Loucy (cell line): ENCODE data around the gene OR13A1.

Experiments used
- H2AFZ ChIP-seq: fragments of 200-600 bp; sonication (generic); 2 replicates; pipeline ENCODE4 v1.6.0; 2016; ENCODE audit warnings: antibody characterized with exemption, mild to moderate bottlenecking, low read length, moderate library complexity
- H3F3A ChIP-seq: fragments of 200-600 bp; 2 replicates; pipeline ENCODE4 v1.6.0; 2016; ENCODE audit warnings: antibody characterized with exemption, low read depth, mild to moderate bottlenecking
- H3K27me3 ChIP-seq: fragments of 200-600 bp; sonication (generic); 2 replicates; pipeline ENCODE4 v1.6.1; 2014; ENCODE audit warnings: low read length, mild to moderate bottlenecking; ENCODE audit not compliant: insufficient read depth, poor library complexity, severe bottlenecking
- H3K36me3 ChIP-seq: fragments of 200-600 bp; sonication (generic); 2 replicates; pipeline ENCODE4 v1.6.1; 2016; ENCODE audit warnings: low read length; ENCODE audit not compliant: insufficient read depth
- H3K4me1 ChIP-seq: fragments of 200-600 bp; sonication (generic); 2 replicates; pipeline ENCODE4 v1.5.1; 2014; ENCODE audit warnings: low read length, mild to moderate bottlenecking; ENCODE audit not compliant: insufficient read depth, poor library complexity, severe bottlenecking
- H3K4me2 ChIP-seq: fragments of 200-600 bp; sonication (generic); 2 replicates; pipeline ENCODE4 v1.6.0; 2014; ENCODE audit warnings: antibody characterized with exemption, low read length, low read depth, mild to moderate bottlenecking; ENCODE audit not compliant: poor library complexity, severe bottlenecking
- H3K4me3 ChIP-seq: fragments of 200-600 bp; sonication (generic); 2 replicates; pipeline ENCODE4 v1.5.1; 2014; ENCODE audit warnings: low read length, mild to moderate bottlenecking, mixed read lengths; ENCODE audit not compliant: poor library complexity, severe bottlenecking
- H3K79me2 ChIP-seq: fragments of 200-600 bp; sonication (generic); 2 replicates; pipeline ENCODE4 v1.6.1; 2014; ENCODE audit warnings: low read length; ENCODE audit not compliant: insufficient read depth
- H3K9ac ChIP-seq: fragments of 200-600 bp; sonication (generic); 2 replicates; pipeline ENCODE4 v1.6.0; 2014; ENCODE audit warnings: mild to moderate bottlenecking, low read depth, low read length, moderate library complexity; ENCODE audit not compliant: poor library complexity, severe bottlenecking
- H3K9me2 ChIP-seq: fragments of 200-600 bp; sonication (generic); replicated peaks from 2 replicates; pipeline ENCODE4 v1.6.1; 2016; ENCODE audit warnings: low read depth, low read length, mixed read lengths
- H3K9me3 ChIP-seq: fragments of 200-600 bp; sonication (generic); 2 replicates; pipeline ENCODE4 v1.6.1; 2014; ENCODE audit warnings: mild to moderate bottlenecking, antibody characterized with exemption, low read length, low read depth; ENCODE audit not compliant: insufficient read depth
- H4K20me1 ChIP-seq: fragments of 200-600 bp; sonication (generic); 2 replicates; pipeline ENCODE4 v1.6.0; 2014; ENCODE audit warnings: antibody characterized with exemption, low read length, mild to moderate bottlenecking; ENCODE audit not compliant: insufficient read depth, poor library complexity, severe bottlenecking
- CTCF ChIP-seq: fragments of 200-600 bp; sonication (generic); conservative IDR thresholded peaks from 2 replicates; pipeline ENCODE4 v1.5.1; 2014; ENCODE audit warnings: mild to moderate bottlenecking, antibody characterized with exemption, low read length
- EZH2phosphoT487 ChIP-seq: fragments of 200-600 bp; IDR thresholded peaks from 2 replicates; pipeline ENCODE4 v1.6.1; 2018; ENCODE audit warnings: antibody characterized with exemption, mild to moderate bottlenecking, moderate library complexity, borderline replicate concordance

The OR13A1 gene

DNA sequence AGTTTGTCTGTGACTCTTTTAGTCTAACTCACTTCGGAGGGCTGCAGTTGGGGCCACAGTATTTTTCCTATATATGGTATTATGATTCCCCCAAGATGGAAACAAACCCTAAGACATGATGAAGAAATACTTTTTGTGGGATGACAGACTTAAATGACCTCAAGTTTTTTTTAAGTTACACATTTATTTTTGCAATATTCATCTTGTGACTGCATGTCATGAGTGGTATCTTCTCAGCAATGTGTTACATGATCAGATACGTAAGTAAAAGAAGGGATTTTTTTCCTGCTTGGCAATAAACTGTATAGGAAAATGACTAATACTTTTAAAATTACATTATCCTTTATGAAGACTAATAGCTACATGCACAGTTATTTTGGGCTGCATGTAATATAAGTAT, 57.8 kb downstream of the OR13A1 start:
- no peak overlapping the region for H2AFZ ChIP-seq
- H3K4me2 ChIP-seq: no peak overlapping the region
- no peak overlapping the region for H3K9ac ChIP-seq
- H3K79me2 ChIP-seq: no peaks in the 10 kb centered on the region
- H3K4me1 ChIP-seq: no peaks in the 10 kb centered on the region
- H3K36me3 ChIP-seq: no peaks in the 10 kb centered on the region
- no peaks in the 10 kb centered on the region for H3K9me3 ChIP-seq
- H3K4me3 ChIP-seq: no peak overlapping the region
- H4K20me1 ChIP-seq: no peaks in the 10 kb centered on the region
- no peaks in the 10 kb centered on the region for H3F3A ChIP-seq
- H3K9me2 ChIP-seq: no peaks in the 10 kb centered on the region
- H3K27me3 ChIP-seq: no peaks in the 10 kb centered on the region
- TF ChIP-seq EZH2phosphoT487 (no peak), CTCF (no peak)

GRCh38 chr10:45256246-45256645, 59.2 kb downstream of the OR13A1 start:
- no peak overlapping the region for H3K4me2 ChIP-seq

DNA sequence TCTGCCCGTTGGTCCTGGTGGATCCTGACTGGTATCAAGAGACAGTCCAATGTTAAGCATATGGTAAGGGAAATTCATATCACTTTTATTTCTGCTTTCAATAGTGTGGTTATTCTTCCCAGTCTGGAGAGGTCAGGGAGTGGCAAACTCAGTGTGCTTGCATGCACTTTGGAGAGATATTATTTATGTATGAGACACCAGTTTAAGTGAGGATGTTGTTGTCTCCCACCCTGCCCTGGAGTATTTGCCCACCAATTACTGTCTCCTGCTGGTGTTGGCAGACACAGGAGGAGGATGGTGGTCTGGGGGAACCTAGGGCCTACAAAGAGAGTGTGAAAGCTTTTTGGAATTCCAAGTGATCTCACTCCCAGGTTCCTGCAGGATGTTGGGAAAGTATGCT, 59.7 kb downstream of the OR13A1 start:
- H3K9me2 ChIP-seq: no peaks in the 10 kb centered on the region
- no peak overlapping the region for H2AFZ ChIP-seq
- no peaks in the 10 kb centered on the region for H3K27me3 ChIP-seq

More at GRCh38 chr10:45256246-45256645, 59.2 kb downstream of the OR13A1 start:
- H3K9me2 ChIP-seq: no peaks in the 10 kb centered on the region
- H3K4me1 ChIP-seq: no peaks in the 10 kb centered on the region
- TF ChIP-seq EZH2phosphoT487 (no peak), CTCF (no peak)
- no peak overlapping the region for H2AFZ ChIP-seq
- no peak overlapping the region for H3K4me3 ChIP-seq
- H3F3A ChIP-seq: no peaks in the 10 kb centered on the region
- H3K27me3 ChIP-seq: no peaks in the 10 kb centered on the region
- H3K36me3 ChIP-seq: no peaks in the 10 kb centered on the region
- H3K79me2 ChIP-seq: no peaks in the 10 kb centered on the region
- H4K20me1 ChIP-seq: no peaks in the 10 kb centered on the region
- H3K9me3 ChIP-seq: no peaks in the 10 kb centered on the region
- no peak overlapping the region for H3K9ac ChIP-seq

More for the DNA sequence above, 59.7 kb downstream of the OR13A1 start:
- Histone ChIP-seq H3K36me3 (no peaks in the 10 kb centered on the region), H3F3A (no peaks in the 10 kb centered on the region), H3K4me3 (no peak overlapping the region), H3K9me3 (no peaks in the 10 kb centered on the region), H4K20me1 (no peaks in the 10 kb centered on the region), H3K79me2 (no peaks in the 10 kb centered on the region), H3K9ac (no peak overlapping the region), H3K4me1 (no peaks in the 10 kb centered on the region), H3K4me2 (no peak overlapping the region)
- no peak for TF ChIP-seq CTCF
- no peak for TF ChIP-seq EZH2phosphoT487
